ENCODE measurements around the gene TNFRSF13B.
A peak's percentile ranks its signal among the peaks of the same experiment; 100 is the strongest.

TNFRSF13B gene

DNA sequence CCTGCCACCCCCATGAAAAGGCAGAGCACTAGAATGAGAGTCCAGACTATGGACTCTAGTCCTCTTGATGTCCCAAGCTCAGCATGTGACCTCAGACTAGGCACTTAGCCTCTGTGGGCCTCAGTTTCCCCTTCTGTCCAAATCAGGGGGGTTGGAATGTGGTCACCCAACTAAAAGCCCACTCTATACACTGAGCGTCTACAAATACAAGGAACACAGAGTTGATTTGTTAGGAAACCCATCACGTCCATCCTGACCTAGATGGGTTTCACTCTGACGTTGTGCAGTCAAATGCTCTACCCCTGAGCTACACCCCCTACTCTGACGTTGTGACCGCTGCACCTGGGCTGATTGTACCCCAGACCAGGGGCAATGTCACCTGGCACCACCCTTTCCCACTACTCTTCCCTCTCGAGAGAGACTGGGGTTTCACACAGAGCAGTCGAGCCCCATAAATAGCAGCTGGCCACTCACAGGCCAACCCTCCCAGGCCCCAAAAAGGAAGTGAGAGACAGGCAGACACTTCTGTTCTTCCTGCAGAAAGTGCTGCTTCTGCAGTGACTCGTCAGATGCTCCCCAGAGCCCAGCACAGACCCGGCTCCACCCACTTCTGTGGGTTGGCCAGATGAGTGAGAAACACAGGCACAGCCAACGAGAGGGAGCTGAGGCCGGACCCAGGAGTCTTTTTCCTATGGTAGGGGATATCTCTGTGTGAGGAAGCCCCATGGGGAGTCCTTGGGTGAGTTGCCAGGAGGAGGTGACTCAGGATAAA, 16.1 kb upstream of the TNFRSF13B start:
- peak overlapping the region; percentile 73 for H3K4me3 ChIP-seq (ENCODE audit: low read depth, low read length)
- DNase-seq (ENCODE audit: low read depth), result peak; percentile 98
- TF ChIP-seq, protein P1, sequence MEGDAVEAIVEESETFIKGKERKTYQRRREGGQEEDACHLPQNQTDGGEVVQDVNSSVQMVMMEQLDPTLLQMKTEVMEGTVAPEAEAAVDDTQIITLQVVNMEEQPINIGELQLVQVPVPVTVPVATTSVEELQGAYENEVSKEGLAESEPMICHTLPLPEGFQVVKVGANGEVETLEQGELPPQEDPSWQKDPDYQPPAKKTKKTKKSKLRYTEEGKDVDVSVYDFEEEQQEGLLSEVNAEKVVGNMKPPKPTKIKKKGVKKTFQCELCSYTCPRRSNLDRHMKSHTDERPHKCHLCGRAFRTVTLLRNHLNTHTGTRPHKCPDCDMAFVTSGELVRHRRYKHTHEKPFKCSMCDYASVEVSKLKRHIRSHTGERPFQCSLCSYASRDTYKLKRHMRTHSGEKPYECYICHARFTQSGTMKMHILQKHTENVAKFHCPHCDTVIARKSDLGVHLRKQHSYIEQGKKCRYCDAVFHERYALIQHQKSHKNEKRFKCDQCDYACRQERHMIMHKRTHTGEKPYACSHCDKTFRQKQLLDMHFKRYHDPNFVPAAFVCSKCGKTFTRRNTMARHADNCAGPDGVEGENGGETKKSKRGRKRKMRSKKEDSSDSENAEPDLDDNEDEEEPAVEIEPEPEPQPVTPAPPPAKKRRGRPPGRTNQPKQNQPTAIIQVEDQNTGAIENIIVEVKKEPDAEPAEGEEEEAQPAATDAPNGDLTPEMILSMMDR (IDR thresholded peaks at IDR 0.05; ENCODE audit: insufficient read depth, low read depth, low read length, missing control alignments), result no peak

DNA sequence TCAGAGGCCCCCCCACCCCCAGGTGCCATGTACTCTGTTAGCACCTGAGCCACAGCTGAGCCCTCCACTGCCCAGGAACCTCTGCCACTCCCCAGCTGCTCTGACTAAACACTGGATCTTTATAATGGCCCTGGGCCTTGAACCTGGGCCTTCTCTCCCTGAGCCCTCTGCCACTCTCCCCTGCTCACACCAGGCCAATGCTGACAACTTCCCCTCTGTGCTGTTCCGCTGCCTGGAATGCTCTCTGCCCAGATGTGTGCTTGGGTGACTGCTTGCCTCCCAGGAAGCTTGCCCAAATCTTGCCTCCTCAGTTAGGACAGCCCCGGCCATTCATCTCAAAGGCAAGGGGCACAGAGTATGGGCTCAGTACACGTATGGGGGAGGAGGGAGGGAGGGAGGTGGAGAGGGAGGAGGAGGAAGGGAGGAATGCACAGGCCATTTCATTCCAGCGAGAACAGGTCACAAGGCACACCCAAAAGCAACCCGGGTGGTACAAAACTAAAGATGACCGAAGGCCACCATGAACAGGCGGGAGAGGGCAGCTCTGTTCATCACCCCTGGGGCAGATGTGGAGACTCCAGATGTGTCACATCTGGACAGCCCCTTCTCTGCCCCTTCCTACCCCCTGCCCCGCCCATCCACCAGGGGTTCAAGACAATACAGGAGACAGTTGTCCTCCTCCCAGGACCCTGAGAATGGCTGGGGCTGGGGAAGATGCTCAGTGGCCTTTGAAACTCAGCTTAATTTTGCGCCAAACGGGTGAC, 15.3 kb upstream of the TNFRSF13B start:
- TF ChIP-seq, protein P1 (IDR thresholded peaks at IDR 0.05; ENCODE audit: insufficient read depth, low read depth, low read length, missing control alignments), result no peak
- no peak for DNase-seq (ENCODE audit: low read depth)

DNA sequence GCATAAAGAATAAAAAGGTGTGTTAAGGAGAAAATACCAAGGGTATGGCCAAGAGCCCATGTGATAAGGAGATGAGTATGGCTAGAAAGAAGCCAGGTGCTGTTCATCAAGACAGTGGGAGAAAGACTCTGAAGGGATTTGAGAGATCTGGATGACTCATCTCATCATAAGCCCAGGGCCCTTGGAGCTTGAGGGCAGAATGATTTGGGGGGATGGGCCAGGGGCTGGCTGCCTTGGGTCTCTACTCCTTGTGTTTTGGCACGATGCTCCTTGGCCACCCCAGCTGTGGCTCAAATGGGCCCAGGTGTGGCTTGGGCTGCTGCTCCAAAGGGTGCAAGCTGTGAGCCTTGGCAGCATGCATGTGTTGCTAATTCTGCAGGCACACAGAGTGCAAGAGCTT, 14.5 kb upstream of the TNFRSF13B start:
- no peak overlapping the region for H3K4me3 ChIP-seq (ENCODE audit: low read depth, low read length)
- TF ChIP-seq, protein P1 (IDR thresholded peaks at IDR 0.05; ENCODE audit: insufficient read depth, low read depth, low read length, missing control alignments), result no peak
- peak; percentile 70 for DNase-seq (ENCODE audit: low read depth)

More for the DNA sequence above, 15.3 kb upstream of the TNFRSF13B start:
- H3K4me3 ChIP-seq (ENCODE audit: low read depth, low read length), result peak overlapping the region; percentile 33

DNA sequence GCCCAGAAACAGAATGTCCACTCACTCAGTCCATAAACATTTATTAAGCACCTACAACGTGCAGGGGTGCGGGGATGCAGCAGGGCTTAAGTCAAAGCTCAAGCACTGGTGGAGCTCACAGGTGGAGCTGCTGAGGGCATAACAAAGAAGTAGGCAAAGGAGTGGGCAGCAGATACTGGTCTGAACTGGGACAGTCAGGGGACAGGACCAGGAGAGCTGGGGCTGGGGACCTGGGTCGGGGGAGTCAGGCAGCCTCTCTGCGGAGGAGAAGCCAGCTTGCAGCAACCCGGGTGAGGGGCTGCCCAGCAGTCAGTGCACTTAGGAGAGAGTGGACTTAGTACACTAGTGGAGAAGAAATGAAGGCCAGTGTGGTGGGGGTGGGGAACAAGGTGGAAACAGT, 10.0 kb upstream of the TNFRSF13B start:
- TF ChIP-seq, protein P1 (IDR thresholded peaks at IDR 0.05; ENCODE audit: insufficient read depth, low read depth, low read length, missing control alignments), result no peak
- peak overlapping the region; percentile 58 for H3K4me3 ChIP-seq (ENCODE audit: low read depth, low read length)

DNA sequence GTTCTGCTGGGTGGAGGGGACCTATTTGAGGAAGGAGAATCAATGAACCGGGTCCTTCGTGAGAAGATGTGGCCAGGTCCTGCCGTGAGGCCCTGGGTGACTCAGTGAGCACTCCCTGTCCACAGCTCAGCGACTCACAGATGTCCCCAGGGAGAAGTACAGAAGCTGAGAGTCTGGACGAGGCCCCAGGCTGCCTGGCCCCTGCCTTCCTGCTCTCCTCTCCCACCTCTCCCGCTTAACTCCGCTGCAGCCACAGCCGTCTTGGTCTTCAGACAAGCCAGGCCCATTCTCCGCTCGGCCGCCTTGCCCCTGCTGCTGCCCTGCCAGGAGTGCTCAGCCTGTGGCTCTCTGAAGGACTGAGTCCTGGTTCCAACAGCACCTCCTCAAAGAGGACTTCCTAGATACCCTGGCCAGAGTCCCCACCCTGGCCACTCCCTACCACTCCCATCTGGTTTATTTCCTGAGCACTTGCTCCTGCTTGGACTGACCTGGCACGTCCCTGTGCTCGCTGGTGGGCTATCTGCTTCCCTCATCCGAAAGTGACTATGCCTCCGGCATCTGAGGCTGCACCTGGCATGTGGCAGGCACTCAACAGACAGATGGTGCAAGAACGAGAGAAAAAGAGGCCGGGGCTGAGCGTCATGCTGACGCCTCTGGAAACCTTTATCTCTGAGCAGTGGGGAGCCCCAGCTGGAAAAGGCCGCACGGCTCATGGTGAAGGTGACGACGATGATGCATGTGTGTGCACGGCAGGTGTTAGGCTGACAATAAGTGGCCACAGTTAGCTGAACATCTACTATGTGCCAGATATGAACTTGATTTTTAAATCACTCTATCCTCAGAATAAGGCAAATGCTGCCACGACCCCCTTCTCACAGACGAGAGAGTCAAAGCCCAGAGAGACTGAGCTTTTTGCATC, 9.2 kb upstream of the TNFRSF13B start:
- TF ChIP-seq, protein P1 (IDR thresholded peaks at IDR 0.05; ENCODE audit: insufficient read depth, low read depth, low read length, missing control alignments), result no peak
- H3K4me3 ChIP-seq (ENCODE audit: low read depth, low read length), result peak overlapping the region; percentile 58
- DNase-seq (ENCODE audit: low read depth), result peak; percentile 92

More for the DNA sequence above, 10.0 kb upstream of the TNFRSF13B start:
- no peak for DNase-seq (ENCODE audit: low read depth)

DNA sequence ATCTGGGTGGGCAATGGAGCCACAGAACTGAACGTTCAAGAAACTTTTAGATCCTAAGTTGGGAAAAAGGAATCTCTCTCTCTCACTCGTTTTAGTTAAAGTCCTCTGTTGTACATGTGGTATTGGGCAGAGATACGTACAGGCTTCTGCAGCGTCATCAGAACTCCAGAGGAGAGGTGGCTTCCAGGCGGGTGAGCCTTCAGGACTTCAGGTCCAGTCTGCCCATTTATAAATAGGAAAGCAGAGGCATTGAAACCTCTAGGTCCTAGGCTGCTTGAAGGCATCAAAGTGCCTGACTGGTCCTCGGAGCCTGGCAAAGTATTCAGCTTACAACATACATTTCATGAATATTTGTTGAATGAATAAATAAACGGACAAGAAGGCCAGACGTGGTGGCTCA, 8.1 kb upstream of the TNFRSF13B start:
- H3K4me3 ChIP-seq (ENCODE audit: low read depth, low read length), result peak overlapping the region; percentile 58
- TF ChIP-seq, protein P1 (IDR thresholded peaks at IDR 0.05; ENCODE audit: insufficient read depth, low read depth, low read length, missing control alignments), result no peak
- DNase-seq (ENCODE audit: low read depth), result peak; percentile 45

DNA sequence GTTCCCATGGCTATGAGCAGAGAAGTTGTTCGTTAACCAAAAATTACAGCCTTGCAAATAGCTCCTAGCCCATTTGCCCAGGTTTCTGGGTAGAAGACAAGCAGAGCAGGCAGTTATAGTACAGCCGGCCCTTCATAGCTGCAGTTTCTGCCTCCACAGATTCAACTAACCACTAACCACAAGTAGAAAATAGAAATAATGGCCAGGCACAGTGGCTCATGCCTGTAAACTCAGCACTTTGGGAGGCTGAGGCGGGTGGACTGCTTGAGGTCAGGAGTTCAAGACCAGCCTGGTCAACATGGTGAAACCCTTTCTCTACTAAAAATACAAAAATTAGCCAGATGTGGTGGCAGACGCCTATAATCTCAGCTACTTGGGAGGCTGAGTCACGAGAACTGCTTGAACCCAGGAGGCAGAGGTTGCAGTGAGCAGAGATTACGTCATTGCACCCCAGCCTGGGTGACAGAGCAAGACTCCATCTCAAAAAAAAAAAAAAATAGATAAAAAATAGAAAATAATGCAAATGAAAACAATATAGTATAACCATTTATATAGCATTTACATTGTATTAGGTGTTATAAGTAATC, 7.4 kb upstream of the TNFRSF13B start:
- peak overlapping the region; percentile 58 for H3K4me3 ChIP-seq (ENCODE audit: low read depth, low read length)

More for the DNA sequence above, 7.4 kb upstream of the TNFRSF13B start:
- DNase-seq (ENCODE audit: low read depth), result peak; percentile 90

All from GM12865 (cell line).